Stomach smooth muscle (tissue), 2 donors: ENCODE data around the gene HOMER3.

Experiments used
- H3K27ac ChIP-seq: one replicate; pipeline ENCODE4 v1.7.0; 2013; ENCODE audit warnings: mild to moderate bottlenecking, low read length, inconsistent platforms
- H3K27me3 ChIP-seq, 2 donors: one replicate each; pipeline ENCODE4 v1.7.0; 2013; ENCODE audit warnings: low read length in 2 of 2; ENCODE audit not compliant: insufficient read depth in 2 of 2, control insufficient read depth in 1 of 2
- H3K36me3 ChIP-seq, 2 donors: one replicate each; pipeline ENCODE4 v1.7.0; 2013; ENCODE audit warnings: low read length in 2 of 2; ENCODE audit not compliant: control insufficient read depth in 2 of 2, insufficient read depth in 2 of 2
- H3K4me1 ChIP-seq: one replicate; pipeline ENCODE4 v1.7.0; 2013; ENCODE audit warnings: low read length; ENCODE audit not compliant: control insufficient read depth, insufficient read depth
- H3K4me3 ChIP-seq, 2 donors: one replicate each; pipeline ENCODE4 v1.7.0; 2013; ENCODE audit warnings: low read length in 2 of 2
- H3K9ac ChIP-seq, 2 donors: one replicate each; pipeline ENCODE4 v1.7.0; 2013; ENCODE audit warnings: low read length in 2 of 2, mild to moderate bottlenecking in 1 of 2
- H3K9me3 ChIP-seq, 2 donors: one replicate each; pipeline ENCODE4 v1.7.0; 2013; ENCODE audit warnings: low read length in 2 of 2; ENCODE audit not compliant: control insufficient read depth in 2 of 2
- donor health status: healthy.
- donor health status: Pancreatic carcinoma.

HOMER3 gene

DNA sequence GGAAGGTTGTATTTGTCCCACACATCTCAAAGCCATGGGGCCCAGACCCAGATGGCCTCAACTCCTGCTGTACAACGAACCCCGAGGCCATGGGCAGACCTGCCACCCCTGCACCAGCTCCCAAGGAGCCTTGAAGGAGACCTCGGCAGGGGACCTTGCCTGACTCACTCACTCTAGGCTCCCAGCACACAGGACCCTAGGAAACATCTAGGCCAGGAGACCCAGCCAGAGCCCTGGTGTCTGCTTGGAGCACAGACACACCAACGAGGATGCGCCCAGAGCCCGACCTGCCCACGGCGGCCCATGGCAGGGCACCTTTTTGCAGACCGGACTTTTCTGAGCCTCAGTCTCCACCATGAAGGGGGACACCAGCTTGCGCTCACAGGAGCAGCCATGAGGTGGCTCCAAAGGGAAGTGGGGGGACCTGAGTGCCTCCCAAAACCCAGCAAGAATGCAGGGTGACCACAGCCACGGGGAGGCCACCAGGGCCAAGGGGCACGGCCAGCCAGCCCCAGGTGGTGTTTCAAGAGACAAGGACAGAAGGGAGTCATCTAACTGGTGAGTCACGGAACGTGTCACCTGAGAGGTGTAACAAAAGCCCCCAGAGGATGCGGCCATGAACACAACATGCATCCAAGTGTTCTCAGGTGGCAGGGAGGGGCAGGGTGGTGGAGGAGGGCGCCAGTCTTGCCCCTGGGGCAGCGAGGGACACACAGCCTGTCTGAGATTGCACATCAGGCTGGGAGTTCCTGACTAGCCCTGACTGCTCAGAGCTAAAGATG, 40.1 kb downstream of the HOMER3 start:
- H3K4me1 ChIP-seq: peaks cover 4% of the 10 kb centered on the region
- peaks cover 19 to 26% of the 10 kb centered on the region in 2 donors for H3K36me3 ChIP-seq
- H3K4me3 ChIP-seq: no peak overlapping the region
- peaks cover 7 to 8% of the 10 kb centered on the region in 2 donors for H3K27me3 ChIP-seq
- no peaks in the 10 kb centered on the region for H3K9me3 ChIP-seq
- no peak overlapping the region for H3K9ac ChIP-seq
- H3K27ac ChIP-seq: no peak overlapping the region

DNA sequence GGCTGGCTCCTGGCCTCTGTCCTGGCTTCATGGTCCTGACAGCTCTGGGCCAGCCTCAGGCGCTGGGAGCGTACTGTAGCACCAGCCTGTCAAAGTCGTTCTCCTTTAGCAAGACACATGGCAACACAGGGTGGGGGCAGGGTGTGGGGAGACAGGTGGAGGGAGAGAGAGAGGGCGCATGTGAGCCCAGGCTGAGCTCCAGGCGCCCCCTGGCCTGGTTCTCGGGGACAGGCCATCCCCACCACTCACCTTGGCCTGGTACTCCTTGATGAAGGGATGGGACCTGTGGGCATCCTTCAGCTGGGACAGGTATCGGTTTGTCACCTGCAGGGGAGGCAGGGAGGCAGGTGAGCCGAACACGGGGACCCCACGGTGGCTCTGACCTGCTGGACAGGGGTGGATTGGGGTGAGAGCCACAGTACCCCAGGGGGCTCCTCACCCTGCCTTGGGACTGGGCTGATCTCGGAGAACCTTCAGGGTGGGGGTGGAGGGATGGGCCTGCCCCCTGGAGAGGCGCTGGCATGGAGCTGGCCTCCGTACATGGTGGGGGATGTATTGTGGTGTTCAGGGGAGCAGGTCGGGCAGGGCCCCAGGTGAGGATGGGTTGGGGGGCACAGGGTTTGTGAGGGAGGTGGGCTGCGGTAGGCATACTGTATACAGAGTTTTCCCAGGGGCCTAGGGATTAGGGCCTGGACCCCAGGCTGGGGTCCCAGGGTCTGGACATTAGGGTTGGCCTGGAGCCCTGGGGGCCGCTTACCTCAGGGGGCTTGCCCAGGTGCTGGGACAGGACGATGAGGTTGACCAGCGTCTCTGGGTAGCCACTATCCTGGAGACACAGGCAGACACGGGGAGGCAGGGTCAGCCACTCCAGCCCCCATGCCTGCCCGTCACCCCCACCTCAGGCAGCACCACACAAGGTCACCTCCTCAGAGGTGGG, 41.1 kb downstream of the HOMER3 start:
- no peak overlapping the region for H3K27ac ChIP-seq
- no peak overlapping the region for H3K4me3 ChIP-seq
- no peaks in the 10 kb centered on the region for H3K9me3 ChIP-seq
- H3K4me1 ChIP-seq: peaks cover 12% of the 10 kb centered on the region
- H3K27me3 ChIP-seq: peaks cover 9 to 14% of the 10 kb centered on the region in 2 donors
- H3K9ac ChIP-seq: no peak overlapping the region
- H3K36me3 ChIP-seq: peaks cover 16 to 21% of the 10 kb centered on the region in 2 donors

DNA sequence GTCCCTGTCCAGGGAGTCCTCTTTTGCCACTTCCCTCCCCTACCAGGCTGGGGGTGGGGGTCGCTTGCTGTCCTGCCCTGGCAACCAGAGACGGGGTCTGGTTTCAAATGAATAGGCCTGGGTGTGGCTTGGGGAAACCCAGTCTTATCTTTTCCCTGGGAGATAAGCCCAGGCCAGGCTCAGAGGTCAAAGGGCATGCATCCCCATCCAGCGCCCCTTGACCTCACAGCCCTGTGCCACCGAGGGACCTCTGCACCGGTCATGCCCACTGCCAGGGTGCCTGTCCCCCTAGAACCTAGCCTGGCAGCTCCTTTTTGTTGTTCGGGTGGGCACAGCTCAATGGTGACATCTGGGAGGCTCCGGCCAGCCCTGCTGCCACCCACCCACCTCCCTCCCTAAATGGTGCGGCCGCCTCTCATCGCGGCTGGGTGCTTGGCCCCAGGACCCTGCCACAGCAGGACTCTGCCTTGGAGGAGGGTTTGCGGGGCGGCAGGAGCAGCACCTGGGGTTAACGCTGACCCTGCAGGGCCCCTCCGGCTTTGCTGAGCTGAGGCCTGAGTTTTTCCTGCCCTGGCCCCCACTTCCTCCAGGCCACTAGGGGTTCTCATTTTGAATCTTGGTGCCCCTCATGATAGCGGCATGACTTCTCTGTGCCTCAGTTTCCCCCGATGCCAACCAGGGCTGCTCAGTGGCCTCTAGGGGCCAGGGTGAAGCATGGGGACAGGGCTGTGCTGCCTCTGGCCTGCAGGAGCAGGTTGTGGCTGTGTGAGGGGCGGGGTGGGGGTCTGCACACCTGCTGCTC, 42.2 kb downstream of the HOMER3 start:
- Histone ChIP-seq H3K27me3 (peaks cover 16 to 22% of the 10 kb centered on the region in 2 donors), H3K4me1 (peaks cover 19% of the 10 kb centered on the region), H3K27ac (no peak overlapping the region), H3K9ac (no peak overlapping the region), H3K4me3 (no peak overlapping the region), H3K9me3 (no peaks in the 10 kb centered on the region), H3K36me3 (peaks cover 14 to 20% of the 10 kb centered on the region in 2 donors)

DNA sequence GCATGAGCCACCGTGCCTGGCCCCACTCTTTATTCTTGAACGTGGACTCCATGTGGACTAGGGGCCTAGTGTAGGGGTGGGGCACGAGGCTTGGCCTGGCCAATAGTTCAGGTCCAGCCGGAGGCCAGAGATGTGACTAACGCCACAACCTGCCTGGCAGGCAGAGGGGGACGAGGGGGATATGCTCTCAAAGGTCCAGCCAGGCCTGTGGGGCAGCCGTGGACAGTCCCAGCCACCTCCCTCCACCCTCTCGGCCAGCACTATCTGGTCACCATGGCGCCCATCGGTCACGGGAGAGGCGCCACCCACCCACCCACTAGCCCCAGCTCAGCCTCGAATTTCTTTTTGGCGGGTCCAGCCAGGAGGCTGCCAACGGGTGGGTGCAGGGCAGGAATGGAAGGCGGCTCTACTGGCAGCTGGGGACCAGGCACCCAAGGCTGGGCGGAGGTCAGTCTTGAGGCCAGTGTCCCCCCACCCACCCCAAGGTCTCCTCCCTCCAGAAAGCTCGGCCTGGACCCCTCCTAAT, 42.9 kb downstream of the HOMER3 start:
- peaks cover 18 to 27% of the 10 kb centered on the region in 2 donors for H3K27me3 ChIP-seq
- H3K9ac ChIP-seq: no peak overlapping the region
- H3K27ac ChIP-seq: no peak overlapping the region

DNA sequence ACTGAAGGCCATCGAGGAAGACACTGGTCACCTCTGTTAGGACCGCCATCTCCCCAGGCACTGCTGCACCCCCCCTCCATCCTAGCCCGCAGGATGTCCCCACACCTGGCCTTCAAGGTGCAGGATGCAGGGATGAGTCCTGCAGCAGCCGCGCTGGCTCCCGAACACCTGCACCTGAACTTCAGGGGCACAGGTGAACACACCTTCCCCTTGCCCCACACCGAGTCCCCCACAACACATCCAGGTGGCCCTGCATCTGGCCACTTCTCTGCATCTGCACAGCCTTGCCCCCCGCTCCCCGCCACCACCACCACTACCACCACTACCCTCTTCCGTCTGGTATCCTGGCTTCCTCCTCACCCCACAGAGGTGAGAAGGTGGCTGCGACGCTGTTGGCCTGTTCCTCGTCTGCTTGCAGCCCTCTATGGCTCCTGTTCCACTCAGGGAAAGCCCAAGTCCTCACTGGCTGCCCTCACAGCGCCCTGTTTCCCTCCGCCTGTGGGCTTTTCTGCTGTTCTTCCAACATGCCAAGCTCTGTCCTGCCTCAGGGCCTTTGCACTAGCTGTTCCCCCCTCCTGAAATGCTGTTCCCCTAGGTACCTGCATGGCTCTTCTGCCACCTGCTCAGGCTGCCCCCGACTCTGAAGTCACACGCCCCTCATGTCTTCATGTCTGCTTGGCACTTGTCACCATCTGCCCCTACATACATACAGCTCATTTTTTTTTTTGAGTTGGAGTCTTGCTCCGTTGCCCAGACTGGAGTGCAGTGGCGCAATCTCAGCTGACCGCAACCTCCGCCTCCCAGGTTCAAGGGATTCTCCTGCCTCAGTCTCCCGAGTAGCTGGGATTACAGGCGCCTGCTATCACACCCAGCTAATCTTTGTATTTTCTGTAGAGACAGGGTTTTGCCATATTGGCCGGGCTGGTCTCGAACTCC, 43.7 kb downstream of the HOMER3 start:
- H3K27ac ChIP-seq: no peak overlapping the region

More for the DNA sequence above, 42.9 kb downstream of the HOMER3 start:
- Histone ChIP-seq H3K9me3 (no peaks in the 10 kb centered on the region), H3K4me3 (no peak overlapping the region), H3K36me3 (peaks cover 14 to 18% of the 10 kb centered on the region in 2 donors), H3K4me1 (peaks cover 21% of the 10 kb centered on the region)

DNA sequence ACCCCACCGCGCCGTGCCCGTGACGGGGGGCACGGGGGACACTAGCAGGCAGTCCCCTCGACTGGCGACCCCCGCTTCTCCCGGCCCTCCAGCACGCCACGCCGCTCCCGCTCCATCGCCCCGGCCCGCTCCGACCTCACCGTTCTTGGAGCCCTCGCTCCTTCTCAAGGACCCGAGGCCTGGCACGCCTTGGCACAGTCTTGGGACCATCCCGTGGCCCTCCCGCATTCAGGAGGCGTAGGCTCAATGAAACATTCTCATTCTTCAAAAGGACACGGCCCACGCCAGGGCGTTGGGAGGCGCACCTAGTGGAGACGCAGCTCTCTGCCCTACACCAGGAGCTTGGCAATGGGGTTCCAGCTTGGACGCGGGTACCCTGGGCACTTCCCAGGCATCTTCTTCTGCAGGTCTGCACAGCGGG, 44.6 kb downstream of the HOMER3 start:
- Histone ChIP-seq H3K36me3 (peaks cover 12 to 18% of the 10 kb centered on the region in 2 donors), H3K27me3 (peaks cover 18 to 27% of the 10 kb centered on the region in 2 donors), H3K27ac (no peak overlapping the region), H3K4me1 (peaks cover 21% of the 10 kb centered on the region), H3K9ac (no peak overlapping the region), H3K9me3 (no peaks in the 10 kb centered on the region), H3K4me3 (no peak overlapping the region)

More for the DNA sequence above, 43.7 kb downstream of the HOMER3 start:
- Histone ChIP-seq H3K9ac (no peak overlapping the region), H3K27me3 (peaks cover 18 to 27% of the 10 kb centered on the region in 2 donors), H3K36me3 (peaks cover 14 to 18% of the 10 kb centered on the region in 2 donors), H3K4me1 (peaks cover 21% of the 10 kb centered on the region), H3K9me3 (no peaks in the 10 kb centered on the region), H3K4me3 (no peak overlapping the region)

DNA sequence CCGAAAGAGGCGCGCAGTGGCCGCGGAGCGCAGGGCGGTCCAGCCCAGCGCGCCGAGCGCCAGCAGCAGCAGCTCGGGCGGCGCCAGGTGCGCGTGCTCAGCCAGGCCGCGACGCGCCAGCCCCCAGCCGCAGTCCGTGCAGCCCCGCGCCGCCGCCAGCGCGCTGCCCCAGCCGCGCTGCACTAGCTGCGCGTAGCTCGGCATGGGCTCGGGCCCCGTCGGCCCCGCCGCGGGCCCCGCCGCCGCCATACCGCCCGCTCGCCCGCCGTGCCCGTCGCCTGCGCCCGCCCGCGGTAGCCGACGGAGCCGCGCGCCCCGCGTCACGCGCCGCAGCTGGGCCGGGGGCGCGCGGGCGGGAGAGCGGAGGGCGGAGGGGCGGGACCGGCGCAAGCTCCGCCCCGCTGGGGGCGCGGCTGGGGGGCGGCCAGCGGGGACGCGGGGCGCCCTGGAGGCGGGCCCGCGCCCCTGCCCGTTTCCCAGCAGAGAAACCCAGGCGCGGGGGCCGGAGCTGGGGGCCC, 45.1 kb downstream of the HOMER3 start, which contains the start of gene CERS1:
Gene CERS1, minus strand, starts transcription at position 335 of the 518 bp plus-strand sequence. Its CDS starts 86 bp downstream, at position 249.
- H3K27me3 ChIP-seq: peaks cover 18 to 27% of the 10 kb centered on the region in 2 donors
- H3K36me3 ChIP-seq: peaks cover 7 to 13% of the 10 kb centered on the region in 2 donors
- no peaks in the 10 kb centered on the region for H3K9me3 ChIP-seq
- no peak within 1 kb of the TSS for H3K9ac ChIP-seq
- H3K4me1 ChIP-seq: peaks cover 21% of the 10 kb centered on the region
- no peak within 1 kb of the TSS for H3K27ac ChIP-seq
- H3K4me3 ChIP-seq: peak within 1 kb of the TSS; percentile 12 to 59

DNA sequence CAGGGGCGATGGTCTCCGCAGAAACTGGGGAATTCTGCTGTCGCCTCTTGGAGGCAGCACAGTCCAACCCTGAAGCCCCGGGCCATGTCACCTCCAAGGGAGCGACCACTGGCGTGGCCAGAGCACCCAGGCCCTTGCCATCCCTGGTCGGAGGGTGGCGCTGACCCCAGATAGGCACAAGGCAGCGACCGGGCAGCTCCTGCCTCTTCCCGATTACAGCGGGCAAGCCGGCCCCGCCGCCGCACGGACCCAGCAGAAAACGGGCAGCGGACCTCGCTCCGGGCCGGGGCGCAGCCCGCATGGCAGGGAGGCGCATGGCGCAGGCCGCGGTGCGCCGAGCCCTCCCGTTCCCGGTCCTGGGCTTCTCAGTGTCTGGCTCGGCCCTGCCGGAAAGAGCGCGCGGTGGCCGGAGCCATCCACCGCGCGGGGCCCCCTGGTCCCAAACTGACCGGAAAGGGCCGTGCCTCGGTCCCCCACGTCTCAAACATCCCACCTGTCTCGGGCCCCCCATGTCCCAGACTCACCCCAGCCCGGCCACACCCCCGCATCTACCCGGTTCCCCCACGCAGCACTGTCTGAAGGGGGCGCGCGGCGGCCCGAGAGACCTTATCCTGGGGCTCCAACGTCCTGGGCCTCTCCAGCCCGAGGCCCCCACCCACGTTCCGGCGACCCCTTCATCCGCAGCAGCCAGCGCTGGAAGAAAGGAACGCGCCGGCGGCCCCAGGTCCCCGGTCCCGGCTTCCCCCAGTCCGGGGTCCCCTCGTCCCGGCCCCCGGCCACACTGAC, 45.8 kb downstream of the HOMER3 start:
- peaks cover 18 to 27% of the 10 kb centered on the region in 2 donors for H3K27me3 ChIP-seq
- H3K27ac ChIP-seq: no peak overlapping the region
- H3K9me3 ChIP-seq: no peaks in the 10 kb centered on the region
- peaks cover 21% of the 10 kb centered on the region for H3K4me1 ChIP-seq
- peak overlapping the region; percentile 12 to 59 for H3K4me3 ChIP-seq
- H3K9ac ChIP-seq: no peak overlapping the region
- H3K36me3 ChIP-seq: peaks cover 4 to 7% of the 10 kb centered on the region in 2 donors
